ENCODE measurements around the gene ZCCHC14. TPM values are rescaled to one million over a fixed set of nuclear protein-coding genes. Genes with fewer than 3 reads are reported as not detected.

ZCCHC14 gene
- polyA plus RNA-seq, 1 donor (not counting 4 experiments of a cell fraction or from before 2014, with no cell fraction given): 3.6 TPM

GRCh38 chr16:87366930-87367329 is 125.9 kb downstream of the ZCCHC14 start:
- TF ChIP-seq EZH2 (IDR thresholded peaks at IDR 0.05; ENCODE audit: low read length) (no peak), CTCF (optimal IDR thresholded peaks at IDR 0.05 in 1 of 3, IDR thresholded peaks at IDR 0.05 in 1 of 3, conservative IDR thresholded peaks at IDR 0.05 in 1 of 3; ENCODE audit: extremely low read depth in 1 of 3, insufficient read depth in 2 of 3, low read length in 3 of 3) (no peak)
- H4K20me1 ChIP-seq (ENCODE audit: control insufficient read depth, extremely low read depth, insufficient read depth, low read length): peaks cover 19% of the 10 kb centered on the region
- no peak for FAIRE-seq
- no peaks in the 10 kb centered on the region for H3K9me3 ChIP-seq (ENCODE audit: control insufficient read depth, low read depth, low read length)
- H3K9me1 ChIP-seq (ENCODE audit: control insufficient read depth, extremely low read depth, insufficient read depth, low read length): peaks cover 2% of the 10 kb centered on the region
- no peaks in the 10 kb centered on the region for H3K27me3 ChIP-seq (ENCODE audit: control insufficient read depth, extremely low read depth, insufficient read depth, low read length)
- H3K4me2 ChIP-seq (ENCODE audit: control insufficient read depth, extremely low read depth, insufficient read depth, low read depth, low read length): no peak overlapping the region
- H2AFZ ChIP-seq (ENCODE audit: control insufficient read depth, low read length): no peak overlapping the region
- no peak overlapping the region for H3K4me3 ChIP-seq (ENCODE audit: control insufficient read depth in 2 of 3, extremely low read depth in 1 of 3, insufficient read depth in 2 of 3, low read depth in 1 of 3, low read length in 3 of 3)
- peaks cover 75% of the 10 kb centered on the region for H3K79me2 ChIP-seq (ENCODE audit: control insufficient read depth, insufficient read depth, low read length)
- dilution Hi-C loops (cut with MboI; ENCODE audit: extremely low pct_ligation_motif_present, low sequenced_read_pairs): no loop called here
- peaks cover 16 to 23% of the 10 kb centered on the region in 2 experiments for H3K36me3 ChIP-seq (ENCODE audit: control insufficient read depth in 2 of 2, extremely low read depth in 1 of 2, insufficient read depth in 2 of 2, low read length in 2 of 2)
- no peak for DNase-seq (ENCODE audit: low read depth, low spot score)
- H3K27ac ChIP-seq (ENCODE audit: control insufficient read depth, insufficient read depth, low read length): no peak overlapping the region
- H3K9ac ChIP-seq (ENCODE audit: control insufficient read depth, extremely low read depth, insufficient read depth, low read length): no peak overlapping the region
- H3K4me1 ChIP-seq (ENCODE audit: control insufficient read depth, extremely low read depth, insufficient read depth, low read length): no peaks in the 10 kb centered on the region

- Histone ChIP-seq H2AFZ (ENCODE audit: control insufficient read depth, low read length) (no peak overlapping the region), H3K4me1 (ENCODE audit: control insufficient read depth, extremely low read depth, insufficient read depth, low read length) (no peaks in the 10 kb centered on the region), H4K20me1 (ENCODE audit: control insufficient read depth, extremely low read depth, insufficient read depth, low read length) (peaks cover 23% of the 10 kb centered on the region), H3K27me3 (ENCODE audit: control insufficient read depth, extremely low read depth, insufficient read depth, low read length) (no peaks in the 10 kb centered on the region), H3K79me2 (ENCODE audit: control insufficient read depth, insufficient read depth, low read length) (peaks cover 75% of the 10 kb centered on the region), H3K27ac (ENCODE audit: control insufficient read depth, insufficient read depth, low read length) (no peak overlapping the region), H3K4me2 (ENCODE audit: control insufficient read depth, extremely low read depth, insufficient read depth, low read depth, low read length) (no peak overlapping the region), H3K9me3 (ENCODE audit: control insufficient read depth, low read depth, low read length) (no peaks in the 10 kb centered on the region), H3K9ac (ENCODE audit: control insufficient read depth, extremely low read depth, insufficient read depth, low read length) (no peak overlapping the region), H3K4me3 (ENCODE audit: control insufficient read depth in 2 of 3, extremely low read depth in 1 of 3, insufficient read depth in 2 of 3, low read depth in 1 of 3, low read length in 3 of 3) (no peak overlapping the region), H3K9me1 (ENCODE audit: control insufficient read depth, extremely low read depth, insufficient read depth, low read length) (peaks cover 2% of the 10 kb centered on the region), H3K36me3 (ENCODE audit: control insufficient read depth in 2 of 2, extremely low read depth in 1 of 2, insufficient read depth in 2 of 2, low read length in 2 of 2) (peaks cover 22 to 29% of the 10 kb centered on the region in 2 experiments)
- DNase-seq (ENCODE audit: low read depth, low spot score): no peak
- TF ChIP-seq EZH2 (IDR thresholded peaks at IDR 0.05; ENCODE audit: low read length): no peak
- no peak for TF ChIP-seq CTCF (optimal IDR thresholded peaks at IDR 0.05 in 1 of 3, IDR thresholded peaks at IDR 0.05 in 1 of 3, conservative IDR thresholded peaks at IDR 0.05 in 1 of 3; ENCODE audit: extremely low read depth in 1 of 3, insufficient read depth in 2 of 3, low read length in 3 of 3)
- FAIRE-seq: no peak
- dilution Hi-C loops (cut with MboI; ENCODE audit: extremely low pct_ligation_motif_present, low sequenced_read_pairs): no loop called here
Measured at GRCh38 chr16:87366288-87366687, 126.5 kb downstream of the ZCCHC14 start.

Measured in keratinocyte (primary cell).